K562 (cell line): ENCODE results near the gene MCL1. TPM values are rescaled to one million over a fixed set of nuclear protein-coding genes. Genes with fewer than 3 reads are reported as not detected.

Source experiments
- AFF1 ChIP-seq, 2 experiments: fragments of 450-650 bp; IDR thresholded peaks; 2 replicates each; pipeline ENCODE4 v1.6.1; 2018; ENCODE audit warnings: mild to moderate bottlenecking in 2 of 2, low read depth in 1 of 2; ENCODE audit not compliant: partially characterized antibody in 2 of 2
- ARID2 ChIP-seq: fragments of 450-650 bp; IDR thresholded peaks from 2 replicates; pipeline ENCODE4 v1.6.1; 2017; ENCODE audit warnings: antibody characterized with exemption, mild to moderate bottlenecking
- BCL6 ChIP-seq: fragments of 250-450 bp; sonication (Bioruptor Pico); IDR thresholded peaks from 2 replicates; pipeline ENCODE4 v1.4.0; 2020
- BCOR ChIP-seq: fragments of 450-650 bp; IDR thresholded peaks from 2 replicates; pipeline ENCODE4 v1.6.1; 2016
- CREB3L1 ChIP-seq: fragments of 450-650 bp; IDR thresholded peaks from 2 replicates; pipeline ENCODE4 v1.6.1; 2014; ENCODE audit warnings: low read depth, mild to moderate bottlenecking, moderate library complexity, borderline replicate concordance
- ETS1 ChIP-seq: conservative IDR thresholded peaks from 2 replicates; pipeline ENCODE4 v1.6.1; 2011; ENCODE audit warnings: low read depth, mild to moderate bottlenecking, low read length; ENCODE audit not compliant: control insufficient read depth
- FIP1L1 ChIP-seq: fragments of 200-400 bp; formaldehyde crosslinking; IDR thresholded peaks from 2 replicates; pipeline ENCODE4 v1.6.1; 2018; ENCODE audit warnings: mild to moderate bottlenecking, low read depth, low read length; ENCODE audit not compliant: poor library complexity, severe bottlenecking
- FOS ChIP-seq: IDR thresholded peaks from 3 replicates; pipeline ENCODE4 v1.6.1; 2011; ENCODE audit not compliant: insufficient read length; ENCODE audit errors: extremely low read depth
- HNRNPK ChIP-seq: fragments of 200-400 bp; formaldehyde crosslinking; IDR thresholded peaks from one replicate; pipeline ENCODE4 v1.6.1; 2018; ENCODE audit warnings: mild to moderate bottlenecking, low read depth, low read length; ENCODE audit not compliant: poor library complexity, severe bottlenecking
- L3MBTL2 ChIP-seq: fragments of 450-650 bp; IDR thresholded peaks from 2 replicates; pipeline ENCODE4 v1.6.1; 2016; ENCODE audit warnings: mild to moderate bottlenecking, moderate library complexity
- NELFE ChIP-seq: IDR thresholded peaks from 2 replicates; pipeline ENCODE4 v1.6.1; 2011; ENCODE audit warnings: mild to moderate bottlenecking; ENCODE audit not compliant: insufficient read depth, insufficient read length
- PKNOX1 ChIP-seq: fragments of 450-650 bp; IDR thresholded peaks from 2 replicates; pipeline ENCODE4 v1.6.1; 2016
- POU5F1 ChIP-seq: fragments of 150-350 bp; IDR thresholded peaks from 2 replicates; pipeline ENCODE4 v1.6.1; 2014; ENCODE audit warnings: borderline replicate concordance, low read length, low read depth, mild to moderate bottlenecking; ENCODE audit not compliant: partially characterized antibody
- WHSC1 ChIP-seq: IDR thresholded peaks from one replicate; pipeline ENCODE4 v1.6.1; 2012; ENCODE audit warnings: low read length, control low read depth, inconsistent platforms
- ZBTB5 ChIP-seq: fragments of 450-650 bp; IDR thresholded peaks from 2 replicates; pipeline ENCODE4 v1.6.1; 2017; ENCODE audit warnings: antibody characterized with exemption
- ZNF347 ChIP-seq: fragments of 450-650 bp; formaldehyde crosslinking; IDR thresholded peaks from 2 replicates; pipeline ENCODE4 v1.4.0; 2020; ENCODE audit warnings: low read depth, mild to moderate bottlenecking, moderate library complexity
- ZNF696 ChIP-seq: fragments of 250-450 bp; sonication (Bioruptor Pico); conservative IDR thresholded peaks from 2 replicates; pipeline ENCODE4 v1.4.0; 2020; ENCODE audit warnings: mild to moderate bottlenecking, moderate library complexity
- polyA plus RNA-seq, 8 experiments: library from polyadenylated mRNA; depleted of rRNA in 4 of 8; stranded (reverse) in 5 of 8; unstranded in 3 of 8; fragments of >200 nt; fragmentation: Nextera tagmentation in 2 of 8; fragmentation: Illumina TruSeq in 1 of 8; extraction: Ambion mirVana in 2 of 8; extraction: Trizol in 1 of 8; gene quantifications; 2 replicates each; pipeline versions ENCODE4 v1.2.1 to v1.2.3, GENCODE V29; 2011 to 2014; ENCODE audit warnings: inconsistent platforms in 1 of 8, missing spikeins in 1 of 8
- total RNA-seq, 7 experiments: library from RNA; depleted of rRNA in 6 of 7; stranded (reverse); fragments of >200 nt in 6 of 7; fragmentation: Illumina TruSeq in 2 of 7; extraction: Trizol in 2 of 7; gene quantifications; 2 replicates each; pipeline versions ENCODE4 v1.2.1 to v1.2.3, GENCODE V29; 2011 to 2021; ENCODE audit warnings: low replicate concordance in 1 of 7

Gene MCL1
- total and polyA plus RNA-seq, 9 of the 15 experiments (the other 6 are each of a cell fraction or from before 2014, with no cell fraction given): 27.1 to 224 (median 138) TPM

GRCh38 chr1:150579110-150579944, at the start of gene MCL1 (continued):
- TF ChIP-seq POU5F1: no peak
- TF ChIP-seq PKNOX1: 0 out of 2 replicates have a peak, but pooled peaks have one; percentile 21
- TF ChIP-seq AFF1 (IDR thresholded peaks at IDR 0.05; ENCODE audit: low read depth in 1 of 2, partially characterized antibody in 2 of 2): peak in 1 of 2 experiments; percentile 75
- peak; percentile 91 for TF ChIP-seq ETS1
- TF ChIP-seq WHSC1: no peak
- no peak for TF ChIP-seq ZNF696 (CRISPR knock-in tag)
- no peak for TF ChIP-seq ZNF347
- no peak for TF ChIP-seq FOS
- TF ChIP-seq ARID2: 0 out of 2 replicates have a peak, but pooled peaks have one; percentile 19
- TF ChIP-seq BCL6 (CRISPR knock-in tag): no peak
- TF ChIP-seq ZBTB5: no peak
- TF ChIP-seq HNRNPK: no peak
- TF ChIP-seq FIP1L1: peak; percentile 100
- TF ChIP-seq CREB3L1: no peak
- 0 out of 2 replicates have a peak, but pooled peaks have one; percentile 12 for TF ChIP-seq BCOR
- TF ChIP-seq NELFE: no peak
- no peak for TF ChIP-seq L3MBTL2
